ENCODE data around the gene TRPM7.

DNA sequence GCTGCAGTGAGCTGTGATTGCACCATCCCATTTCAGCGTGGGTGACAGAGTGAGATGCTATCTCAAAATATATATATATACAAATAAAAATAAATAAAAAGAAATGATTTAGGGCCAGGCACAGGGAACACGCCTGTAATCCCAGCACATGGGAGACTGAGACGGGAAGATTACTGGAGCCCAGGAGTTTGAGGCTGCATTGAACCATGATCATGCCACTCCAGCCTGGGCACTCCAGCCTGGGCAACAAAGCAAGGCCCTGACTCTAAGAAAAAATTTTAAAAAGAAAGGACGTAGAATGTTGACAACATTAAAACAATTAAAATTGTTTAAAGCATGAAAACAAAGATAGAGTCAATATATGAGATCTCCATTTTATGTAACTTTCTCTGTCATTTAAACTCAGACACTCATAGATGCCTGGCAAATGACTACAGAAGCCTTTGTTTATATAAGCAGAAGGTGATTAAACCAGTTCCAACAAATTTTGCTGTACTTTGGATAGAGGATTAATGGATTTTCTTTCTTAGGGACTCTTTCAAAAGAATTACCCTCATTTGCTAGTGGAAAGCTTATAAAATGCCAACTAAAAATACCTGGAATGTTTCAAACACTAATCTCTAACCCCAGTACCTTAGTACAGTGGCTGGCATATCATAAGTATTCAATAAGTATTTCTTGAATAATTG is 10.7 kb upstream of the TRPM7 start:
- TF ChIP-seq, protein P1, sequence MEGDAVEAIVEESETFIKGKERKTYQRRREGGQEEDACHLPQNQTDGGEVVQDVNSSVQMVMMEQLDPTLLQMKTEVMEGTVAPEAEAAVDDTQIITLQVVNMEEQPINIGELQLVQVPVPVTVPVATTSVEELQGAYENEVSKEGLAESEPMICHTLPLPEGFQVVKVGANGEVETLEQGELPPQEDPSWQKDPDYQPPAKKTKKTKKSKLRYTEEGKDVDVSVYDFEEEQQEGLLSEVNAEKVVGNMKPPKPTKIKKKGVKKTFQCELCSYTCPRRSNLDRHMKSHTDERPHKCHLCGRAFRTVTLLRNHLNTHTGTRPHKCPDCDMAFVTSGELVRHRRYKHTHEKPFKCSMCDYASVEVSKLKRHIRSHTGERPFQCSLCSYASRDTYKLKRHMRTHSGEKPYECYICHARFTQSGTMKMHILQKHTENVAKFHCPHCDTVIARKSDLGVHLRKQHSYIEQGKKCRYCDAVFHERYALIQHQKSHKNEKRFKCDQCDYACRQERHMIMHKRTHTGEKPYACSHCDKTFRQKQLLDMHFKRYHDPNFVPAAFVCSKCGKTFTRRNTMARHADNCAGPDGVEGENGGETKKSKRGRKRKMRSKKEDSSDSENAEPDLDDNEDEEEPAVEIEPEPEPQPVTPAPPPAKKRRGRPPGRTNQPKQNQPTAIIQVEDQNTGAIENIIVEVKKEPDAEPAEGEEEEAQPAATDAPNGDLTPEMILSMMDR (IDR thresholded peaks at IDR 0.05) = no peak
- TF ChIP-seq POLR2A (IDR thresholded peaks at IDR 0.05) (no peak), EP300 (IDR thresholded peaks at IDR 0.05) (no peak)
